ENCODE data around the gene RAMACL. TPM values are rescaled to one million over a fixed set of nuclear protein-coding genes. Genes with fewer than 3 reads are reported as not detected.

The RAMACL gene
- total RNA-seq, 2 experiments from 2014 or later = 0.45 TPM; not detected in 1

DNA sequence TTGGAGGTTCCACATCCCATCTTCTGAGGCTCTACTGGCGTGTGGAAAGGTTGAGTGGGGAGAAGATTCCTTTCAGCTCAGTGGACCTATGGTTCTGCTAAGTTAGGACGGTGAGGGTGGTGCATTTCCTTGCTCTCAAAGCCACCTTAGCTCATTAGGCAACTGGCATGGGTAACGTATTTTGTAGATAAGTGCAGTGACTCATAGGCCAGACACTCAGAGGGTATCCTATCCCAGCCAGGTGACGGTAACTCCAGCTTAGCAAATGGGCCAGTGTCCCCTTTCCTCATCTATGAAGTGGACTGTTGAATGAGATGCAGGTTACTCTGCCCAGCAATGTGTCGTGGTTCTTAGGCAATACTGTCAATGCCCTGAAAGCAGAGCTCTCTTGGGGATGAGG lies 36.8 kb upstream of the RAMACL start:
- intact Hi-C loops (cut with micrococcal nuclease) = no loop called here
- H3K27me3 Mint-ChIP-seq = peaks cover 27% of the 10 kb centered on the region
- ATAC-seq = no peak
- no peak overlapping the region for H3K27ac Mint-ChIP-seq
- no peak for DNase-seq
- H3K9me3 Mint-ChIP-seq = no peaks in the 10 kb centered on the region
- H3K36me3 Mint-ChIP-seq (ENCODE audit: low read depth) = no peaks in the 10 kb centered on the region
- CTCF ChIA-PET = interaction anchor here (1.0 to 1.7 kb wide), 2 partner anchors 10 to 188 kb away, joined by 3 to 5 read pairs; no protein-coding TSS in a partner anchor
- H3K4me3 Mint-ChIP-seq = no peak overlapping the region
- POLR2A ChIA-PET = no interaction called here
- no peak for TF ChIP-seq CTCF (IDR thresholded peaks at IDR 0.05)
- H3K4me1 Mint-ChIP-seq (ENCODE audit: low read depth) = peaks cover 13% of the 10 kb centered on the region

- ChIA-PET POLR2A (no interaction called here), CTCF (interaction anchor here (0.5 to 1.6 kb wide), 2 partner anchors 11 to 668 kb away, joined by 3 read pairs; no protein-coding TSS in a partner anchor)
- intact Hi-C loops (cut with micrococcal nuclease) = no loop called here
- Mint-ChIP-seq H3K4me3 (no peak overlapping the region), H3K4me1 (ENCODE audit: low read depth) (peaks cover 8% of the 10 kb centered on the region), H3K27me3 (peaks cover 23% of the 10 kb centered on the region), H3K27ac (no peak overlapping the region), H3K36me3 (ENCODE audit: low read depth) (no peaks in the 10 kb centered on the region), H3K9me3 (no peaks in the 10 kb centered on the region)
- DNase-seq (no peak), ATAC-seq (no peak)
- TF ChIP-seq CTCF (IDR thresholded peaks at IDR 0.05) = no peak
These were observed 34.6 kb upstream of the RAMACL start for GRCh38 chr6:166621114-166621540.

GRCh38 chr6:166620478-166621113 lies 34.1 kb upstream of the RAMACL start:
- no peaks in the 10 kb centered on the region for H3K9me3 Mint-ChIP-seq
- H3K36me3 Mint-ChIP-seq (ENCODE audit: low read depth) = no peaks in the 10 kb centered on the region
- H3K27me3 Mint-ChIP-seq = peaks cover 17% of the 10 kb centered on the region
- peaks cover 2% of the 10 kb centered on the region for H3K4me1 Mint-ChIP-seq (ENCODE audit: low read depth)
- POLR2A ChIA-PET = no interaction called here
- no peak overlapping the region for H3K4me3 Mint-ChIP-seq
- intact Hi-C loops (cut with micrococcal nuclease) = no loop called here
- no peak for TF ChIP-seq CTCF (IDR thresholded peaks at IDR 0.05)
- CTCF ChIA-PET = interaction anchor here (1.5 to 1.6 kb wide), 2 partner anchors 11 to 154 kb away, joined by 3 read pairs; no protein-coding TSS in a partner anchor
- no peak for ATAC-seq
- no peak for DNase-seq
- H3K27ac Mint-ChIP-seq = no peak overlapping the region

DNA sequence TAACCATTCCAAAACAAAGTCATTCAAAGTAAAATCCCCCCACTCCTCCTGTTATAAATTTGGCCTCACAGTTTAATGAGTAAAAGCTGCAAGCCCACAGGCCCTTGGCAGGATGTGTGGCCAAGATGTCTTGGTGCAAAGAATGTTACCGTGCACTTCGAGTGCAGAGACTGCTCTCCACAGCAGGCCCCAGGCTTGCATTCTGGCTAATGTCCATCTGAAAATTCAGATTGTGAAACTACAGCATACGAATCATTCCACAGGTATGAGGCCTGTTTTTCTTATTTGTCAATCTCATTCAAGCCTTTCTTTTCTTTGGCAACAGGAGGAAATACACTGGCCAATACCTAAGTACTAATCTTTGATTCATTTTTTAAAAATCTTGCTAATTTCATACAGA lies 33.4 kb upstream of the RAMACL start:
- ATAC-seq (no peak), DNase-seq (no peak)
- no peaks in the 10 kb centered on the region for H3K9me3 Mint-ChIP-seq
- no peak overlapping the region for H3K27ac Mint-ChIP-seq
- TF ChIP-seq CTCF (IDR thresholded peaks at IDR 0.05) = no peak
- no peaks in the 10 kb centered on the region for H3K4me1 Mint-ChIP-seq (ENCODE audit: low read depth)
- CTCF ChIA-PET = interaction anchor here (1.5 kb wide), 1 partner anchor 155 kb away, joined by 3 read pairs; no protein-coding TSS in a partner anchor
- intact Hi-C loops (cut with micrococcal nuclease) = no loop called here
- no peak overlapping the region for H3K4me3 Mint-ChIP-seq
- POLR2A ChIA-PET = no interaction called here
- H3K36me3 Mint-ChIP-seq (ENCODE audit: low read depth) = no peaks in the 10 kb centered on the region
- peaks cover 11% of the 10 kb centered on the region for H3K27me3 Mint-ChIP-seq

DNA sequence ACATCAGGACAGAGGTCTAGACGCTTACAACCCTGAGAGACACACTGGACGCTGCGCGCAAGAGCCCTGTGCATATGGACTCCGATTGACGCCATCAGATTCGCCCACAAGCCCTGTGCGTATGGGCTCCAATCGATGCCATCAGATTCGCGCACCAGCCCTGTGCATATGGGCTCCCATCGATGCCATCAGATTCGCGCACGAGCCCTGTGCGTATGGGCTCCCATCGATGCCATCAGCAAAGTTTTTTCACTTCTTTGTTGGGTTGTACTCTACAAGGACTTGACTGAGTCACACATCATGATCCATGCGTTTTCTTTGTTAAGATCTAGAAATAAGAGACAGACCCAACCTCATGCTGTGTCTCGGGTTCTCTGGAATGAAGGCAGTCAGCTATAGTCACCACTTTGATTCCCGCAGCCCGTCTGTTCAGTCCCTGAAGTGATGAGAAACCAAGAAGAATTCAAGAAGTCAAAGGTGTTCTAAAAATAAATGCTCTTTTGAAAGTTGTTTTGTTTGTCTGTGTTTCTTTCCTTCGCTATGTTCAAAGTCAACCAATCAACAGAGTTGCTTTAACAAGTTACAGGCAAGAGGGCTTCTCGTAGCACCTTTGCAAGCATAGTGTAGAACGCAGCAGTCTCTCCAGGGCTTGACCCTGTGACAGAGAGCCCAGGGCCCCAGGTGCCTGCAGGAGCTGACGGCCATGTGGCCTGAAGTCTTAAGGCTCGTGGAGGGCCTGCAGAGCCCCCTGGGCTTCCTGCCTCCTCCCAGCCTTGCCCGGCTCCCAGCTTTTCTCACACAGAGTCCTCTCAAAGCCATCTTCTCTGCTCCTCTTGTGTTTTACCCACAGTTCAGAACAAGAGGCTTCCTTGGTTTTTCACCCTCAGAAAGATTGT lies 32.6 kb upstream of the RAMACL start:
- Mint-ChIP-seq H3K27ac (no peak overlapping the region), H3K9me3 (no peaks in the 10 kb centered on the region), H3K27me3 (peaks cover 8% of the 10 kb centered on the region), H3K4me3 (no peak overlapping the region), H3K4me1 (ENCODE audit: low read depth) (no peaks in the 10 kb centered on the region), H3K36me3 (ENCODE audit: low read depth) (no peaks in the 10 kb centered on the region)
- ATAC-seq (no peak), DNase-seq (no peak)
- intact Hi-C loops (cut with micrococcal nuclease) = no loop called here
- no peak for TF ChIP-seq CTCF (IDR thresholded peaks at IDR 0.05)
- POLR2A ChIA-PET = no interaction called here
- CTCF ChIA-PET = interaction anchor here (1.5 kb wide), 1 partner anchor 156 kb away, joined by 3 read pairs; no protein-coding TSS in a partner anchor
